ENCODE results near the gene EDDM13.

Gene EDDM13

GRCh38 chr19:56272161-56272798, at the start of gene EDDM13:
TSS of gene EDDM13 (plus strand) at chr19:56272748. CDS start at chr19:56272835, 87 bp downstream.
- no peak for ATAC-seq
- TF ChIP-seq TOX (CRISPR knock-in tag; IDR thresholded peaks at IDR 0.05; ENCODE audit: borderline replicate concordance) (no peak), ISL1 (CRISPR knock-in tag; IDR thresholded peaks at IDR 0.05) (no peak), PPARA (CRISPR knock-in tag; IDR thresholded peaks at IDR 0.05; ENCODE audit: borderline replicate concordance) (no peak), ZFP30 (CRISPR knock-in tag; IDR thresholded peaks at IDR 0.05) (no peak), CSDC2 (CRISPR knock-in tag; IDR thresholded peaks at IDR 0.05) (no peak)
- TF ChIP-seq, protein P1, sequence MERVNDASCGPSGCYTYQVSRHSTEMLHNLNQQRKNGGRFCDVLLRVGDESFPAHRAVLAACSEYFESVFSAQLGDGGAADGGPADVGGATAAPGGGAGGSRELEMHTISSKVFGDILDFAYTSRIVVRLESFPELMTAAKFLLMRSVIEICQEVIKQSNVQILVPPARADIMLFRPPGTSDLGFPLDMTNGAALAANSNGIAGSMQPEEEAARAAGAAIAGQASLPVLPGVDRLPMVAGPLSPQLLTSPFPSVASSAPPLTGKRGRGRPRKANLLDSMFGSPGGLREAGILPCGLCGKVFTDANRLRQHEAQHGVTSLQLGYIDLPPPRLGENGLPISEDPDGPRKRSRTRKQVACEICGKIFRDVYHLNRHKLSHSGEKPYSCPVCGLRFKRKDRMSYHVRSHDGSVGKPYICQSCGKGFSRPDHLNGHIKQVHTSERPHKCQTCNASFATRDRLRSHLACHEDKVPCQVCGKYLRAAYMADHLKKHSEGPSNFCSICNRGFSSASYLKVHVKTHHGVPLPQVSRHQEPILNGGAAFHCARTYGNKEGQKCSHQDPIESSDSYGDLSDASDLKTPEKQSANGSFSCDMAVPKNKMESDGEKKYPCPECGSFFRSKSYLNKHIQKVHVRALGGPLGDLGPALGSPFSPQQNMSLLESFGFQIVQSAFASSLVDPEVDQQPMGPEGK (CRISPR knock-in tag; IDR thresholded peaks at IDR 0.05; ENCODE audit: borderline replicate concordance): no peak
- TF ChIP-seq, protein P2, sequence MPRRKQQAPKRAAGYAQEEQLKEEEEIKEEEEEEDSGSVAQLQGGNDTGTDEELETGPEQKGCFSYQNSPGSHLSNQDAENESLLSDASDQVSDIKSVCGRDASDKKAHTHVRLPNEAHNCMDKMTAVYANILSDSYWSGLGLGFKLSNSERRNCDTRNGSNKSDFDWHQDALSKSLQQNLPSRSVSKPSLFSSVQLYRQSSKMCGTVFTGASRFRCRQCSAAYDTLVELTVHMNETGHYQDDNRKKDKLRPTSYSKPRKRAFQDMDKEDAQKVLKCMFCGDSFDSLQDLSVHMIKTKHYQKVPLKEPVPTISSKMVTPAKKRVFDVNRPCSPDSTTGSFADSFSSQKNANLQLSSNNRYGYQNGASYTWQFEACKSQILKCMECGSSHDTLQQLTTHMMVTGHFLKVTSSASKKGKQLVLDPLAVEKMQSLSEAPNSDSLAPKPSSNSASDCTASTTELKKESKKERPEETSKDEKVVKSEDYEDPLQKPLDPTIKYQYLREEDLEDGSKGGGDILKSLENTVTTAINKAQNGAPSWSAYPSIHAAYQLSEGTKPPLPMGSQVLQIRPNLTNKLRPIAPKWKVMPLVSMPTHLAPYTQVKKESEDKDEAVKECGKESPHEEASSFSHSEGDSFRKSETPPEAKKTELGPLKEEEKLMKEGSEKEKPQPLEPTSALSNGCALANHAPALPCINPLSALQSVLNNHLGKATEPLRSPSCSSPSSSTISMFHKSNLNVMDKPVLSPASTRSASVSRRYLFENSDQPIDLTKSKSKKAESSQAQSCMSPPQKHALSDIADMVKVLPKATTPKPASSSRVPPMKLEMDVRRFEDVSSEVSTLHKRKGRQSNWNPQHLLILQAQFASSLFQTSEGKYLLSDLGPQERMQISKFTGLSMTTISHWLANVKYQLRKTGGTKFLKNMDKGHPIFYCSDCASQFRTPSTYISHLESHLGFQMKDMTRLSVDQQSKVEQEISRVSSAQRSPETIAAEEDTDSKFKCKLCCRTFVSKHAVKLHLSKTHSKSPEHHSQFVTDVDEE (CRISPR knock-in tag; IDR thresholded peaks at IDR 0.05): no peak

DNA sequence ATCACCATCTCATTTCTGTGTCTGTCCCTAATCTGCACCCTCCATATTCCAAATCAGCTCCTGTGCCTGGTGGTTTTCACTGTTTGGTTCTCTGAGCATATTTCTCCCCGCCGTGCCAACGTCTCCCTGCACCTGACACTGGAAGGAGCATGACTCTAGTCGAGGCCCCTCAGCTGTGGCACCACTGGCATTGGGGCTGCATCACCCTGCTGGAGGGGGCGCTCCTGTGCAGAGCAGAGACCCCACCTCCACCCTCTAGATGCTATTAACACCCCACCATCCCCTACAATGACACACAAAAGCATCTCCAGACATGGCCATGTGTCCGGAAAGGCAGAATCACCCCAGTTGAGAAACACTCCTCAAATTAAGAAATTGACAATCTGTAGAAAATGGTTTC, 49.6 kb upstream of the EDDM13 start:
- ATAC-seq: no peak

More for the DNA sequence above, 49.6 kb upstream of the EDDM13 start:
- TF ChIP-seq RARB (CRISPR knock-in tag; IDR thresholded peaks at IDR 0.05): no peak
- no peak for TF ChIP-seq BACH2 (CRISPR knock-in tag; IDR thresholded peaks at IDR 0.05; ENCODE audit: borderline replicate concordance)
- TF ChIP-seq ZNF565 (CRISPR knock-in tag; conservative IDR thresholded peaks at IDR 0.05; ENCODE audit: low read depth): no peak
- no peak for TF ChIP-seq ISL1 (CRISPR knock-in tag; IDR thresholded peaks at IDR 0.05)
- no peak for TF ChIP-seq SNAI2 (CRISPR knock-in tag; IDR thresholded peaks at IDR 0.05)
- TF ChIP-seq TCF4 (CRISPR knock-in tag; IDR thresholded peaks at IDR 0.05; ENCODE audit: borderline replicate concordance): no peak
- TF ChIP-seq ZFP3 (CRISPR knock-in tag; IDR thresholded peaks at IDR 0.05): no peak
- no peak for TF ChIP-seq ZFP30 (CRISPR knock-in tag; IDR thresholded peaks at IDR 0.05)
- TF ChIP-seq, protein P3, sequence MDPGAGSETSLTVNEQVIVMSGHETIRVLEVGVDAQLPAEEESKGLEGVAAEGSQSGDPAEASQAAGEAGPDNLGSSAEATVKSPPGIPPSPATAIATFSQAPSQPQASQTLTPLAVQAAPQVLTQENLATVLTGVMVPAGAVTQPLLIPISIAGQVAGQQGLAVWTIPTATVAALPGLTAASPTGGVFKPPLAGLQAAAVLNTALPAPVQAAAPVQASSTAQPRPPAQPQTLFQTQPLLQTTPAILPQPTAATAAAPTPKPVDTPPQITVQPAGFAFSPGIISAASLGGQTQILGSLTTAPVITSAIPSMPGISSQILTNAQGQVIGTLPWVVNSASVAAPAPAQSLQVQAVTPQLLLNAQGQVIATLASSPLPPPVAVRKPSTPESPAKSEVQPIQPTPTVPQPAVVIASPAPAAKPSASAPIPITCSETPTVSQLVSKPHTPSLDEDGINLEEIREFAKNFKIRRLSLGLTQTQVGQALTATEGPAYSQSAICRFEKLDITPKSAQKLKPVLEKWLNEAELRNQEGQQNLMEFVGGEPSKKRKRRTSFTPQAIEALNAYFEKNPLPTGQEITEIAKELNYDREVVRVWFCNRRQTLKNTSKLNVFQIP (CRISPR knock-in tag; IDR thresholded peaks at IDR 0.05; ENCODE audit: borderline replicate concordance, low read depth): no peak
- no peak for TF ChIP-seq CREB5 (CRISPR knock-in tag; IDR thresholded peaks at IDR 0.05; ENCODE audit: low read depth)
- no peak for TF ChIP-seq ZNF70 (CRISPR knock-in tag; IDR thresholded peaks at IDR 0.05)
- TF ChIP-seq CSDC2 (CRISPR knock-in tag; IDR thresholded peaks at IDR 0.05): no peak
- TF ChIP-seq CSRNP3 (CRISPR knock-in tag; IDR thresholded peaks at IDR 0.05): no peak
- TF ChIP-seq PPARA (CRISPR knock-in tag; IDR thresholded peaks at IDR 0.05; ENCODE audit: borderline replicate concordance): no peak
- TF ChIP-seq, protein P2 (CRISPR knock-in tag; IDR thresholded peaks at IDR 0.05): no peak
- no peak for TF ChIP-seq OSR1 (CRISPR knock-in tag; IDR thresholded peaks at IDR 0.05)
- TF ChIP-seq, protein P1 (CRISPR knock-in tag; IDR thresholded peaks at IDR 0.05; ENCODE audit: borderline replicate concordance): no peak
- TF ChIP-seq ARNTL (CRISPR knock-in tag; IDR thresholded peaks at IDR 0.05; ENCODE audit: borderline replicate concordance, low read depth): no peak

Data from SK-N-SH treated with all-trans-retinoic acid at 6 μM for 48 hours (cell line).